ENCODE results near the gene NVL. TPM values are rescaled to one million over a fixed set of nuclear protein-coding genes. Genes with fewer than 3 reads are reported as not detected.

The NVL gene
- total RNA-seq, 2 donors from 2014 or later: 23.9 to 29.7 TPM

- intact Hi-C loops (cut with DNase I): no loop called here
- Histone ChIP-seq H3K4me3 (no peak overlapping the region), H3K27me3 (replicated peaks; ENCODE audit: insufficient read depth) (no peaks in the 10 kb centered on the region), H3K4me1 (replicated peaks) (peaks cover 3% of the 10 kb centered on the region), H3K36me3 (no peaks in the 10 kb centered on the region), H3K27ac (no peak overlapping the region), H3K9me3 (no peaks in the 10 kb centered on the region)
- DNase-seq (ENCODE audit: low spot score): no peak
- 70% methylated on average over 2 of the region's 2 CpGs for WGBS
- TF ChIP-seq CTCF (IDR thresholded peaks at IDR 0.05) (no peak), POLR2AphosphoS5 (IDR thresholded peaks at IDR 0.05) (no peak), POLR2A (IDR thresholded peaks at IDR 0.05) (no peak)
These were observed 67.5 kb downstream of the NVL start for GRCh38 chr1:224262373-224263054.

- intact Hi-C loops (cut with DNase I): no loop called here
- WGBS: 84% methylated on average over 5 of the region's 5 CpGs
- TF ChIP-seq CTCF (IDR thresholded peaks at IDR 0.05) (no peak), POLR2A (IDR thresholded peaks at IDR 0.05) (no peak), POLR2AphosphoS5 (IDR thresholded peaks at IDR 0.05) (no peak)
- DNase-seq (ENCODE audit: low spot score): no peak
- Histone ChIP-seq H3K36me3 (no peaks in the 10 kb centered on the region), H3K4me3 (no peak overlapping the region), H3K4me1 (replicated peaks) (no peaks in the 10 kb centered on the region), H3K9me3 (no peaks in the 10 kb centered on the region), H3K27me3 (replicated peaks; ENCODE audit: insufficient read depth) (no peaks in the 10 kb centered on the region), H3K27ac (no peak overlapping the region)
These were observed 70.0 kb downstream of the NVL start for GRCh38 chr1:224259986-224260385.

- no peaks in the 10 kb centered on the region for H3K4me1 ChIP-seq (replicated peaks)
- TF ChIP-seq POLR2A (IDR thresholded peaks at IDR 0.05) (no peak), CTCF (IDR thresholded peaks at IDR 0.05) (no peak), POLR2AphosphoS5 (IDR thresholded peaks at IDR 0.05) (no peak)
- no peaks in the 10 kb centered on the region for H3K27me3 ChIP-seq (replicated peaks; ENCODE audit: insufficient read depth)
- H3K4me3 ChIP-seq: no peak overlapping the region
- WGBS: 100% methylated on average over 1 of the region's 1 CpG
- no peak overlapping the region for H3K27ac ChIP-seq
- intact Hi-C loops (cut with DNase I): no loop called here
- no peak for DNase-seq (ENCODE audit: low spot score)
- no peaks in the 10 kb centered on the region for H3K9me3 ChIP-seq
- no peaks in the 10 kb centered on the region for H3K36me3 ChIP-seq
These were observed 71.6 kb downstream of the NVL start for GRCh38 chr1:224258351-224258750.

- 55% methylated on average over 3 of the region's 3 CpGs for WGBS
These were observed 73.3 kb downstream of the NVL start for GRCh38 chr1:224256640-224257039.

More at GRCh38 chr1:224256640-224257039, 73.3 kb downstream of the NVL start:
- TF ChIP-seq CTCF (IDR thresholded peaks at IDR 0.05) (no peak), POLR2AphosphoS5 (IDR thresholded peaks at IDR 0.05) (no peak), POLR2A (IDR thresholded peaks at IDR 0.05) (no peak)
- no peak overlapping the region for H3K4me3 ChIP-seq
- no peaks in the 10 kb centered on the region for H3K9me3 ChIP-seq
- no peaks in the 10 kb centered on the region for H3K4me1 ChIP-seq (replicated peaks)
- H3K36me3 ChIP-seq: no peaks in the 10 kb centered on the region
- DNase-seq (ENCODE audit: low spot score): no peak
- intact Hi-C loops (cut with DNase I): no loop called here
- H3K27ac ChIP-seq: no peak overlapping the region
- H3K27me3 ChIP-seq (replicated peaks; ENCODE audit: insufficient read depth): no peaks in the 10 kb centered on the region
